ENCODE data around the gene DIP2B. TPM values are rescaled to one million over a fixed set of nuclear protein-coding genes. Genes with fewer than 3 reads are reported as not detected.
A peak's percentile ranks its signal among the peaks of the same experiment; 100 is the strongest.

DIP2B gene
- polyA plus RNA-seq, 1 of the 3 experiments (the other 2 are of a cell fraction) = 6.6 TPM

DNA sequence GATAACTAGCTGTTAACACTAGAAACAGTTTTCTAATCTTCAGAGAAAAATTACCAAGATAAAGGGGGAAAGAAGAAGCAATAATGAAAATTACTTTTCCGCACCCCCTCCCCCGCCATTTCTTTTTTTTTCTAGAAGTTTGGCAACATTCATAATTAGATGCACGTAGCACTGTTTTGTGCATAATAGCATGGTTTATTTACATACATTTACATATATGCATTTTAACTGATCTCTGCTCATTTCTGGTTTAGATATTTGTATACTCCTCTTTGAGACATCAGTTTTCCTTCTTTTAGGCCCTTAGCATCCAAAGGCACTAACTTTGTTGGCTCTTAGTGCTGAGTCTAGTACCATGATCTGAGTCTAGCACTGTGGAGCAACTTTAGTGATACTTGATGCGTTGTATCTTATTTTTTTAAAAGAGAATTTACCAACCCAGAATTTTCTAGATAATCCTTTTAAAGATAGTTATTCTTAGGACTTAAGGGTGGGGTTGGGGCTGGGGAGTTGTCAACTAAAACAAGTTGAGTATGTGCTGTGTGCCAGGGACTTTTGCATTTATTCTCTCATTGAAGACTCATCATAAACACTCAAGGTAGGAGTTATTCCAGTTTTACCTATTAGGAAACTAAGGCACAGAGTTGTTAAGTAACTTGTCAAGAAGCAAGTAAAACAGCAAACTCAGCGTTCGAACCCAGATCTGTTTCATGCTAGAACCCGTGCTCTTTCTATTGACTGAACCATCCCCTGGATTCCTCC is 110.5 kb downstream of the DIP2B start (continued):
- TF ChIP-seq USF1 (IDR thresholded peaks at IDR 0.05; ENCODE audit: borderline replicate concordance, low read depth) (no peak), TCF12 (IDR thresholded peaks at IDR 0.05) (no peak), MAX (IDR thresholded peaks at IDR 0.05; ENCODE audit: low read depth) (no peak), RCOR1 (IDR thresholded peaks at IDR 0.05; ENCODE audit: low read length) (no peak), RAD21 (IDR thresholded peaks at IDR 0.05; ENCODE audit: low read length) (no peak), EZH2phosphoT487 (IDR thresholded peaks at IDR 0.05; ENCODE audit: borderline replicate concordance, low read depth) (no peak), ELF1 (IDR thresholded peaks at IDR 0.05) (no peak)

DNA sequence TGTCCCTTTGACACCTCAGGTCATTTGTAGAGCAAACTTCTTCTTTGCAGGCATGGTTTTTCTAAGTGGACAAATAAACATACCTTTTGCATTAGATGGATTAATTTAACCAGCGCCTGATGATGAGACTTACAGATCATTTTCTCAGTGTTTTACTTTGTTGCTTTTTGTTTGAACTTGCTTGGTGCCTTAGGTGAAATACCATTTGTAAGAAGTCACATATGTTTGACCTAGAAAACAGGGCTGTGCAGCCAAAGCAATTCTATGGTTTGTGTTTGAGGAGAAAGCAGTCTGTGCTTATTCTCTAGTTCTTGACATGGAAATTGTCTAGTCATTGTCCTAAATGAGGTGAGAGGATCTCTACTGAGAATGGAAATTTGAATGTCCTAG is 111.1 kb downstream of the DIP2B start:
- DNase-seq = no peak
- no peak for TF ChIP-seq TEAD4 (IDR thresholded peaks at IDR 0.05; ENCODE audit: borderline replicate concordance, insufficient read depth)
- no peak for TF ChIP-seq POLR2AphosphoS5 (IDR thresholded peaks at IDR 0.05; ENCODE audit: low read depth, low read length)
- no peak for TF ChIP-seq EP300 (IDR thresholded peaks at IDR 0.05; ENCODE audit: borderline replicate concordance in 1 of 2, low read depth in 1 of 2, low read length in 1 of 2)
- TF ChIP-seq RAD21 (IDR thresholded peaks at IDR 0.05; ENCODE audit: low read length) = no peak
- no peak for TF ChIP-seq PBX3 (IDR thresholded peaks at IDR 0.05)

DNA sequence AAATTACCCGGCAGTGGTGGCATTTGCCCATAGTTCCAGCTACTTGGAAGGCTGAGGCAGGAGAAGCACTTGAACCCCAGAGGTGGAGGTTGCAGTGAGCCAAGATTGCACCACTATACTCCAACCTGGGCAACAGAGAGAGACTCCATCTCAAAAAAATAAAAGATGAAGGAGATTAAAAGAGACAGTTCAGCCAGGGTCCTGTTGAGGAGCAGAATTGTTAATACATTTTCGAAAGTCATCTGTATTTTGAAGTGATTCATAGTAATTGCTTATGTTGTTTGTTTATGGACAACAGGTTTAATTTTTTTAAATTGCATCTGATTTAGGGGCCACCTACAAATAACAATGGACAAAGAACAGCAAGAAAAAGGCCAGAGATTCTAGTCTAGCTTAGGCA is 112.9 kb downstream of the DIP2B start:
- ChIA-PET POLR2A (no interaction called here), CTCF (interaction anchor here (1.0 kb wide), 1 partner anchor 20 kb away, joined by 3 read pairs; no protein-coding TSS in a partner anchor)
- Histone ChIP-seq H3K4me1 (ENCODE audit: control insufficient read depth in 1 of 2, insufficient read depth in 2 of 2, low read depth in 1 of 2, low read length in 1 of 2) (peaks cover 17 to 59% of the 10 kb centered on the region in 2 experiments), H3K79me2 (ENCODE audit: insufficient read depth) (peaks cover 34% of the 10 kb centered on the region; the same call in 1 of the 2 replicates), H3K27ac (ENCODE audit: low read depth in 2 of 2, low read length in 1 of 2) (no peak overlapping the region), H3K36me3 (replicated peaks in 1 of 2; ENCODE audit: control insufficient read depth in 1 of 2, insufficient read depth in 2 of 2, low read length in 1 of 2) (no peaks in the 10 kb centered on the region), H3F3A (replicated peaks; ENCODE audit: insufficient read depth) (peaks cover 28% of the 10 kb centered on the region), H3K9ac (no peak overlapping the region), H3K27me3 (ENCODE audit: insufficient read depth) (no peaks in the 10 kb centered on the region), H3K9me2 (no peaks in the 10 kb centered on the region), H3K9me3 (no peaks in the 10 kb centered on the region), H3K4me3 (ENCODE audit: low read depth in 2 of 2, low read length in 1 of 2) (no peak overlapping the region), H3K4me2 (no peak overlapping the region), H2AFZ (ENCODE audit: low read depth) (no peak overlapping the region), H4K20me1 (ENCODE audit: insufficient read depth) (no peaks in the 10 kb centered on the region; the same call in 1 of the 2 replicates)
- no peak for DNase-seq
- 50% methylated on average over 2 of the region's 2 CpGs for WGBS (ENCODE audit: low lambda C conversion rate)
- TF ChIP-seq, protein P1, sequence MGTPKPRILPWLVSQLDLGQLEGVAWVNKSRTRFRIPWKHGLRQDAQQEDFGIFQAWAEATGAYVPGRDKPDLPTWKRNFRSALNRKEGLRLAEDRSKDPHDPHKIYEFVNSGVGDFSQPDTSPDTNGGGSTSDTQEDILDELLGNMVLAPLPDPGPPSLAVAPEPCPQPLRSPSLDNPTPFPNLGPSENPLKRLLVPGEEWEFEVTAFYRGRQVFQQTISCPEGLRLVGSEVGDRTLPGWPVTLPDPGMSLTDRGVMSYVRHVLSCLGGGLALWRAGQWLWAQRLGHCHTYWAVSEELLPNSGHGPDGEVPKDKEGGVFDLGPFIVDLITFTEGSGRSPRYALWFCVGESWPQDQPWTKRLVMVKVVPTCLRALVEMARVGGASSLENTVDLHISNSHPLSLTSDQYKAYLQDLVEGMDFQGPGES (IDR thresholded peaks at IDR 0.05; ENCODE audit: low read depth, low read length) = no peak
- TF ChIP-seq, protein P2, sequence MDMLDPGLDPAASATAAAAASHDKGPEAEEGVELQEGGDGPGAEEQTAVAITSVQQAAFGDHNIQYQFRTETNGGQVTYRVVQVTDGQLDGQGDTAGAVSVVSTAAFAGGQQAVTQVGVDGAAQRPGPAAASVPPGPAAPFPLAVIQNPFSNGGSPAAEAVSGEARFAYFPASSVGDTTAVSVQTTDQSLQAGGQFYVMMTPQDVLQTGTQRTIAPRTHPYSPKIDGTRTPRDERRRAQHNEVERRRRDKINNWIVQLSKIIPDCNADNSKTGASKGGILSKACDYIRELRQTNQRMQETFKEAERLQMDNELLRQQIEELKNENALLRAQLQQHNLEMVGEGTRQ (IDR thresholded peaks at IDR 0.05; ENCODE audit: borderline replicate concordance, low read depth, low read length) = no peak
- TF ChIP-seq CHD2 (IDR thresholded peaks at IDR 0.05; ENCODE audit: low read length, partially characterized antibody) (no peak), NRF1 (IDR thresholded peaks at IDR 0.05; ENCODE audit: low read depth, low read length) (no peak), EZH2phosphoT487 (IDR thresholded peaks at IDR 0.05; ENCODE audit: borderline replicate concordance, low read depth) (no peak), SMC3 (IDR thresholded peaks at IDR 0.05; ENCODE audit: low read depth, low read length) (no peak), JUND (IDR thresholded peaks at IDR 0.05) (no peak), NFIC (IDR thresholded peaks at IDR 0.05; ENCODE audit: borderline replicate concordance) (no peak), POLR2AphosphoS5 (IDR thresholded peaks at IDR 0.05; ENCODE audit: low read depth, low read length) (no peak), ELF1 (IDR thresholded peaks at IDR 0.05) (no peak), PBX3 (IDR thresholded peaks at IDR 0.05) (no peak)

More for the DNA sequence above, 111.1 kb downstream of the DIP2B start:
- Histone ChIP-seq H4K20me1 (ENCODE audit: insufficient read depth) (no peaks in the 10 kb centered on the region; the same call in 1 of the 2 replicates), H3K27me3 (ENCODE audit: insufficient read depth) (no peaks in the 10 kb centered on the region), H3K9me3 (no peaks in the 10 kb centered on the region), H3K4me3 (ENCODE audit: low read depth in 2 of 2, low read length in 1 of 2) (no peak overlapping the region), H3K4me2 (no peak overlapping the region), H2AFZ (ENCODE audit: low read depth) (no peak overlapping the region), H3K27ac (ENCODE audit: low read depth in 2 of 2, low read length in 1 of 2) (peak overlapping the region in 1 of 2 experiments; percentile 16; a peak in 1 of 4 replicates), H3K4me1 (ENCODE audit: control insufficient read depth in 1 of 2, insufficient read depth in 2 of 2, low read depth in 1 of 2, low read length in 1 of 2) (peaks cover 12 to 44% of the 10 kb centered on the region in 2 experiments), H3K79me2 (ENCODE audit: insufficient read depth) (peaks cover 19% of the 10 kb centered on the region), H3K9me2 (no peaks in the 10 kb centered on the region), H3F3A (replicated peaks; ENCODE audit: insufficient read depth) (peaks cover 13% of the 10 kb centered on the region), H3K36me3 (replicated peaks in 1 of 2; ENCODE audit: control insufficient read depth in 1 of 2, insufficient read depth in 2 of 2, low read length in 1 of 2) (no peaks in the 10 kb centered on the region), H3K9ac (no peak overlapping the region)
- WGBS (ENCODE audit: low lambda C conversion rate) = 55% methylated on average over 1 of the region's 1 CpG
- ChIA-PET CTCF (interaction anchor here (1.0 kb wide), 2 partner anchors 9 to 22 kb away, joined by 3 to 5 read pairs; no protein-coding TSS in a partner anchor), POLR2A (no interaction called here)
